Karpas-422 (cell line): ENCODE results near the gene RTN1. TPM values are rescaled to one million over a fixed set of nuclear protein-coding genes. Genes with fewer than 3 reads are reported as not detected.

Experiments
- DNase-seq: peaks from one replicate; pipeline ENCODE4 v3.0.0-alpha.2; 2015
- H2AFZ ChIP-seq: fragments of 200-600 bp; sonication (generic); 2 replicates; pipeline ENCODE4 v1.6.1; 2014; ENCODE audit warnings: antibody characterized with exemption, low read length, mixed read lengths
- H3K27ac ChIP-seq: fragments of 200-600 bp; sonication (generic); 2 replicates; pipeline ENCODE4 v1.5.1; 2014; ENCODE audit warnings: mild to moderate bottlenecking, low read length, moderate library complexity
- H3K27me3 ChIP-seq: fragments of 200-600 bp; sonication (generic); 2 replicates; pipeline ENCODE4 v1.6.1; 2014; ENCODE audit warnings: low read length, mixed read lengths
- H3K36me3 ChIP-seq: fragments of 200-600 bp; sonication (generic); 2 replicates; pipeline ENCODE4 v1.6.1; 2014; ENCODE audit warnings: low read length, mixed read lengths; ENCODE audit not compliant: insufficient read depth
- H3K4me1 ChIP-seq: fragments of 200-600 bp; sonication (generic); 2 replicates; pipeline ENCODE4 v1.6.1; 2014; ENCODE audit warnings: mild to moderate bottlenecking, low read length, mixed read lengths
- H3K4me2 ChIP-seq: fragments of 200-600 bp; sonication (generic); 2 replicates; pipeline ENCODE4 v1.6.1; 2014; ENCODE audit warnings: low read length, low read depth, mild to moderate bottlenecking; ENCODE audit not compliant: poor library complexity, severe bottlenecking
- H3K4me3 ChIP-seq: fragments of 200-600 bp; sonication (generic); 2 replicates; pipeline ENCODE4 v1.5.1; 2014; ENCODE audit warnings: mild to moderate bottlenecking, antibody characterized with exemption, low read length, mixed read lengths
- H3K79me2 ChIP-seq: fragments of 200-600 bp; sonication (generic); 2 replicates; pipeline ENCODE4 v1.6.1; 2014; ENCODE audit warnings: mild to moderate bottlenecking, low read length, mixed read lengths
- H3K9ac ChIP-seq: fragments of 200-600 bp; sonication (generic); 2 replicates; pipeline ENCODE4 v1.6.0; 2014; ENCODE audit warnings: low read length
- H3K9me2 ChIP-seq: fragments of 200-600 bp; sonication (generic), shearing (Covaris generic); replicated peaks from 2 replicates; pipeline ENCODE4 v1.6.0; 2014; ENCODE audit warnings: mild to moderate bottlenecking, low read length, moderate library complexity; ENCODE audit not compliant: insufficient read depth
- H3K9me3 ChIP-seq: fragments of 300-700, 200-600 bp; sonication (generic); 2 replicates; pipeline ENCODE4 v1.6.1; 2014; ENCODE audit warnings: low read length, mixed read lengths
- H4K20me1 ChIP-seq: fragments of 200-600 bp; sonication (generic); 2 replicates; pipeline ENCODE4 v1.6.1; 2014; ENCODE audit warnings: mild to moderate bottlenecking, antibody characterized with exemption, low read length, low read depth; ENCODE audit not compliant: insufficient read depth
- total RNA-seq: library from RNA; depleted of rRNA; stranded (reverse); fragments of >200 nt; shearing (Covaris generic); gene quantifications from 2 replicates; pipeline ENCODE4 v1.2.3, GENCODE V29; 2014; ENCODE audit warnings: low replicate concordance; rRNA removed

The RTN1 gene, protein sequence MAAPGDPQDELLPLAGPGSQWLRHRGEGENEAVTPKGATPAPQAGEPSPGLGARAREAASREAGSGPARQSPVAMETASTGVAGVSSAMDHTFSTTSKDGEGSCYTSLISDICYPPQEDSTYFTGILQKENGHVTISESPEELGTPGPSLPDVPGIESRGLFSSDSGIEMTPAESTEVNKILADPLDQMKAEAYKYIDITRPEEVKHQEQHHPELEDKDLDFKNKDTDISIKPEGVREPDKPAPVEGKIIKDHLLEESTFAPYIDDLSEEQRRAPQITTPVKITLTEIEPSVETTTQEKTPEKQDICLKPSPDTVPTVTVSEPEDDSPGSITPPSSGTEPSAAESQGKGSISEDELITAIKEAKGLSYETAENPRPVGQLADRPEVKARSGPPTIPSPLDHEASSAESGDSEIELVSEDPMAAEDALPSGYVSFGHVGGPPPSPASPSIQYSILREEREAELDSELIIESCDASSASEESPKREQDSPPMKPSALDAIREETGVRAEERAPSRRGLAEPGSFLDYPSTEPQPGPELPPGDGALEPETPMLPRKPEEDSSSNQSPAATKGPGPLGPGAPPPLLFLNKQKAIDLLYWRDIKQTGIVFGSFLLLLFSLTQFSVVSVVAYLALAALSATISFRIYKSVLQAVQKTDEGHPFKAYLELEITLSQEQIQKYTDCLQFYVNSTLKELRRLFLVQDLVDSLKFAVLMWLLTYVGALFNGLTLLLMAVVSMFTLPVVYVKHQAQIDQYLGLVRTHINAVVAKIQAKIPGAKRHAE
- 0.32 TPM in 1 of 2 replicates, not detected in the other for total RNA-seq

DNA sequence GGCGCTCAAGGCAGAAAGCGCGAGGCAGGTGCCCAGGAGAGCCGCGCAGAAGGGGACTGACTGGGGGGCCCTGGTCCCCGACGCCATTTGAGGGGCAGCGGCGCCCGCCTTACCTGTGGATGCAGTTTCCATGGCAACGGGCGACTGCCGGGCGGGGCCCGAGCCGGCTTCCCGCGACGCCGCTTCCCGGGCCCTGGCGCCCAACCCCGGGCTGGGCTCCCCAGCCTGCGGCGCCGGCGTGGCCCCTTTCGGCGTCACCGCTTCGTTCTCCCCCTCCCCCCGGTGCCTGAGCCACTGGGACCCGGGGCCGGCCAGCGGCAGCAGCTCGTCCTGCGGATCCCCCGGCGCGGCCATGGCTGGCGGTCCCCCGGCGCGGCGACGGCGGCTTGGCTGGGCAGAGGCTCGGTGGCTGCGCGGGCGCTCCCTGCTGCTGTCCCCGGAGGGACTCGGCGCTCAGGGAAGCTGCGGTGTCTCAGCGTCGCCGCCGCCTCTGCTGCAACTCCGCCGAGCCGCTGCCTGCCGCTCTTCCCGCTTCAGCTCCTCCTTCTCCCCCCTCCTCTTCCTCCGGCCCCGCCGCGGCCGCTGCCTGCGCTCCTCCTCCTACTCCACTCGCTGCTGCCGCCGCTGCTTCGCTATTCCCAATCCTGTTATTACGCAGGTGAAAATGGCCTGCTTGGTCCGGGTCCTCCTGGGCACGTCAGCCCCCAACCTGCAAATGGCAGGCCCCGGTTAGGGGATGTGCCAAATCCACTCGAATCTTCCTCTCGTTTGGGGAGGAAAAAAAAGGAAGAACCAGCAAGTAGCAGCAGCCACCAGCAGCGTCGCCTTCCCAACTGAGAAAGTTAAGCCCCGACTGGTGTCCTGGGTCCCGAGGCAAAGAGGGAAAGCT is at the start of gene RTN1:
Gene RTN1, minus strand, starts transcription at position 500 of the 889 bp plus-strand sequence. Its CDS starts 146 bp downstream, at position 354.
- peak within 1 kb of the TSS; percentile 88 for H3K4me2 ChIP-seq
- H3K27me3 ChIP-seq = 0 out of 2 replicates have a peak, but pooled peaks cover 3% of the 10 kb centered on the region
- no peaks in the 10 kb centered on the region for H3K79me2 ChIP-seq
- H4K20me1 ChIP-seq = no peaks in the 10 kb centered on the region
- peak within 1 kb of the TSS; percentile 89 for H2AFZ ChIP-seq
- no peaks in the 10 kb centered on the region for H3K9me2 ChIP-seq
- H3K4me1 ChIP-seq = peaks cover 15% of the 10 kb centered on the region
- H3K9me3 ChIP-seq = no peaks in the 10 kb centered on the region
- peak within 1 kb of the TSS; percentile 54 for H3K9ac ChIP-seq
- H3K36me3 ChIP-seq = no peaks in the 10 kb centered on the region
- no peak within 1 kb of the TSS for H3K27ac ChIP-seq
- peak within 1 kb of the TSS; percentile 64 for H3K4me3 ChIP-seq
- DNase-seq = peak; percentile 57

DNA sequence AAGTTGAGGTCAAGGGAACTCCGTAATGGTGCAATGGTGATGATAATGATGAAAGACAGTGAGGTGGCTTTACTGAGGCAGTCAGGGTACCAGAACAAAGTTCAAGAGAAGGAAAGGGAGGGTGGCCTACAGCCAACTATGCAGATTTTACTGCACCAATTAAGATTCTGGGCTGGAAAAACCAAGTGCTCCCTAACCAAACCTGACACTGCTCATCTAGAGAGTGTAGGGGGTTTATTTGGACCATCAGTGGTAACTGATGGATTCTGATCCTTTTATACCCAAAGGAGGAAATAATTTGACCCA is 49.8 kb upstream of the RTN1 start:
- Histone ChIP-seq H3K4me2 (peak overlapping the region; percentile 85), H3K4me1 (peaks cover 9% of the 10 kb centered on the region), H3K9me3 (no peaks in the 10 kb centered on the region), H3K9me2 (no peaks in the 10 kb centered on the region), H3K4me3 (no peak overlapping the region), H3K27ac (no peak overlapping the region), H4K20me1 (no peaks in the 10 kb centered on the region), H3K27me3 (peaks cover 5% of the 10 kb centered on the region; the same call in 1 of the 2 replicates), H3K79me2 (no peaks in the 10 kb centered on the region), H3K36me3 (no peaks in the 10 kb centered on the region), H3K9ac (no peak overlapping the region), H2AFZ (no peak overlapping the region)
- DNase-seq = no peak

DNA sequence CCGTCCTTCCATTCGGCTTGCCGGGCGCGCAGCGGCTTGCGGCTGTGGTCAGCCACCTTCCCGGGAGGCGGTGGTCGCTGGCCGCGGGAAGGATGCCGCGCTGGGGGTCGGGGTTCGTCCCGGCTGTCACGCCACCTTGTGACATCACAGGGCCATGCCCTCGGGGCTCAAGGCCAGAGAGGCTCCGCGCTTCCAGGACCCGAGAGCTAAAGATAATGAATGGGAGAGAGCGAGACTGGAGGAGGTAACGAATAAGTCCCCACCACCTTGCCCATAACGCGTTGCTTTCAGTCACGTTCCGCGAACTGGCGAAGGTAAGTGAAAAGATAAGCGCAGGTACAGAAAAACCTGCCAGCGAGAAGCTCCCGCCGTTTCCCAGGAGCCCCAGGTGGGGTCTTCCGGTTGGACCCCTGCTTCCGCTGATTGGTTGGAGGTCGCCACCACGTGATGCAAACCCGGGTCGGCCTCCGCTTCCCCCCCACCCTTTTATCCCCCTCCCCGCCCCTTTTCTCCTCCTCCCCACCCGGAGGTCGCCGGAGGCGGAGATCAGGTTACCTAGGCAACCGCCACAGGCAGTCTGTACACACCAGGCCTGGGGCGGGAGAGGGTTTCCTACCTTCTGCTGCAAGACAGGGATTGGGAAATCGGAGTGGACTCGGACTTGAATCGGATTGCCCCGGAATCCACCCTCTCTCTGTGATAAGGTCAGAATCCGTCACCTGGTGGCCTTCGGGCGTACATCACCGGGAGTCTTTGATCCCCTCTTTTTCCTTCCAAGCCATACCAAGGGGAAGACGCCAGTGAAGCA is 49.2 kb upstream of the RTN1 start, which contains the start of gene LRRC9:
Gene LRRC9, plus strand, starts transcription at position 575 of the 808 bp plus-strand sequence.
- H4K20me1 ChIP-seq = no peaks in the 10 kb centered on the region
- peak within 1 kb of the TSS; percentile 91 for H2AFZ ChIP-seq
- peak within 1 kb of the TSS; percentile 59 for H3K9ac ChIP-seq
- peaks cover 5% of the 10 kb centered on the region; the same call in 1 of the 2 replicates for H3K27me3 ChIP-seq
- peak; percentile 61 for DNase-seq
- H3K9me3 ChIP-seq = no peaks in the 10 kb centered on the region
- H3K4me1 ChIP-seq = peaks cover 9% of the 10 kb centered on the region
- H3K4me3 ChIP-seq = peak within 1 kb of the TSS; percentile 73
- no peak within 1 kb of the TSS for H3K27ac ChIP-seq
- peak within 1 kb of the TSS; percentile 85 for H3K4me2 ChIP-seq
- H3K36me3 ChIP-seq = no peaks in the 10 kb centered on the region
- no peaks in the 10 kb centered on the region for H3K79me2 ChIP-seq
- H3K9me2 ChIP-seq = no peaks in the 10 kb centered on the region

DNA sequence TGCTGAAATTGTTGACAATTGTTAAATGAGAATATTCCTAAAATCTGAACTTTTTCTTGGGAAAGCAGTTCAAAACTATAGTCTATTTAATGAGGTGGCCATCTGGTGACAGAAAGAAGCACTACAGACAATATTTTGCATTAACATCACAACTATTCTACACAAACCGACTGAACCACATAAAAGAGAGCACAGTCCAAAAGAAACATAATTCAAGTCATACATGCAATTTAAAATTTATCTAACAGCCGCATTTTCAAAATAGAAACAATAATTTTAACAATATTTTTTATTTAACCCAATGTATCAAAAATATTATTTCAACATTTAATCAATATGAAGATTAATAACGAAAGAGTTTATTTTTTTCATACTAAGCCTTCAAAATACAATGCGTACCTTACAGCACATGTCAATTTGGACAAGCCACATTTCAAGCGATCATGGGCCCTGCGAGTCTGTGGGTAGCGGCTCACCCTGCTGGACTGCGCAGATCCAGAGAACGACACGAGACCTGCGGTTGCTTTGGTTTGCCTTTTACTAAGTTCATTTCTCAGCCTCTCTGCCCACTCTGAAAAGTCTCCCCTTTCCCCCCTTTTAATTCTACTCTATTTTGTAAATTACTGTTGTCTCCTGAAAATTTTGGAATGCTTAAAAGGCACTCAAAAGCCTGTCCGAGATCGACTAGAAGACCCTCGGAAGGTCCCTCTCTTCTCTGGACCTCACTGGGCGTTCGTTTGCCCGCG is 48.4 kb upstream of the RTN1 start:
- peak overlapping the region; percentile 85 for H3K4me2 ChIP-seq
- H3K9ac ChIP-seq = peak overlapping the region; percentile 59
- no peak for DNase-seq

DNA sequence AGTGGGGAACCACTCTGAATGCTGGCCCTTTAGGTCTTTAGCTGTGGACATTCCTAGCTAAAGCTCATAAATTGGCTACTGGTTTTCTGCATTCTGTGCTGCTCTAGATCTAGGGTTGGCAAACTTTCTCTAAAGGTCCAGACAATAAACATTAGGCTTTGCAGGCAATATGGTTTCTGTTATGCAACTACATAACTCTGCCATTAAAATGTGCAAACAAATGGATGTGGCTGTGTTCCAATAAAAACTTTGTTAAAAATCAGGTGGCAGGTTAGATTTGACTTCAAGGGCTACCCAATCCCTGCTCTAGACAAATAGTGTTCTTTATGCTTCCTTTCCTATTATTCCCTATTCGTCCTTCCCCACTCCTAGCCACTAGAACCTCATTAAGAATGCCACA is 42.6 kb upstream of the RTN1 start:
- H4K20me1 ChIP-seq = no peaks in the 10 kb centered on the region
- no peaks in the 10 kb centered on the region for H3K9me3 ChIP-seq
- H3K27me3 ChIP-seq = no peaks in the 10 kb centered on the region
- no peak for DNase-seq
- H3K4me3 ChIP-seq = no peak overlapping the region
- H3K9me2 ChIP-seq = no peaks in the 10 kb centered on the region
- H3K27ac ChIP-seq = no peak overlapping the region
- no peak overlapping the region for H3K4me2 ChIP-seq
- H3K36me3 ChIP-seq = no peaks in the 10 kb centered on the region
- H2AFZ ChIP-seq = no peak overlapping the region
- no peak overlapping the region for H3K9ac ChIP-seq
- H3K4me1 ChIP-seq = no peaks in the 10 kb centered on the region
- H3K79me2 ChIP-seq = no peaks in the 10 kb centered on the region

More for the DNA sequence above, 48.4 kb upstream of the RTN1 start:
- Histone ChIP-seq H3K27me3 (peaks cover 5% of the 10 kb centered on the region; the same call in 1 of the 2 replicates), H4K20me1 (no peaks in the 10 kb centered on the region), H3K9me3 (no peaks in the 10 kb centered on the region), H3K79me2 (no peaks in the 10 kb centered on the region), H3K36me3 (no peaks in the 10 kb centered on the region), H3K9me2 (no peaks in the 10 kb centered on the region), H3K27ac (no peak overlapping the region), H3K4me3 (peak overlapping the region; percentile 73), H2AFZ (peak overlapping the region; percentile 91), H3K4me1 (peaks cover 9% of the 10 kb centered on the region)

DNA sequence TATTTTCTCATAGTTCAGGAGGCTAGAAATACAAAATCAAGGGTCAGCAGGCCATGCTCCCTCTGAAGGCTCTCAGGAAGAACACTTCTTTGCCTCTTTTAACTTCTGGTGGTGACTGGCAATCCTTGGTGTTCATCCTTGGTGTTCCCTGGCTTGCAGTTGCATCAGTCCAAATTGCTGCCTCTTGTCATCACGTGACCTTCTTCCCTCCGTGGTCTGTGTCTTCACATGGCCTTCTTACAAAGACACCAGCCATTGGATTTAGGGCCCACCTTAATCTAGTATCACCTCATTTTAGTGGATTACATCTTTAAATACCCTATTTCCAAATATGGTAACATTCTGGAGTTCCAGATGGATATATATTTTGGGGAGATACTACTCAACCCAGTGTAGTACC is 41.9 kb upstream of the RTN1 start:
- Histone ChIP-seq H3K4me1 (no peaks in the 10 kb centered on the region), H3K4me3 (no peak overlapping the region), H3K4me2 (no peak overlapping the region), H3K79me2 (no peaks in the 10 kb centered on the region), H3K27ac (no peak overlapping the region), H4K20me1 (no peaks in the 10 kb centered on the region), H3K27me3 (no peaks in the 10 kb centered on the region), H3K9me3 (no peaks in the 10 kb centered on the region), H3K9me2 (no peaks in the 10 kb centered on the region), H3K9ac (no peak overlapping the region), H2AFZ (no peak overlapping the region), H3K36me3 (no peaks in the 10 kb centered on the region)
- DNase-seq = no peak

DNA sequence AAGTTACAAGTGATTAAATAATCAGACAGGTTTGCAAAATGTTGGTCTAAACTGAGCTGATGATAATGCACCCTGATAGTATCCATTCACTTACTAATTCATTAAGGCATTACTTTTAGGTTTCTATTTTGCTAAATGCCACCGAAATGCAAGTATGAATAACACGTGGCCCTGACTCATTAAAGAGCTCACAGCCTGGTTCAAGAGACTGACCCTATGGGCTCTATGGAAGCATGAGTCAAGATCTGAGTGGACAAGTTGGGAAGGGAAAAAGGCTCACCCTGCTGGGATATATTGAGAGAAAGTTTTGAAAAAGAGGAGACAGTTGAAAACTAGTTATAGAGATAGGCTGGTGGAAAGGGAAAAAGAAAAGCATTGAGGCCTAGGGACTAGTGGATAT is 34.6 kb upstream of the RTN1 start:
- Histone ChIP-seq H3K4me2 (no peak overlapping the region), H3K9ac (no peak overlapping the region), H3K36me3 (no peaks in the 10 kb centered on the region), H3K4me1 (no peaks in the 10 kb centered on the region), H2AFZ (no peak overlapping the region), H4K20me1 (no peaks in the 10 kb centered on the region), H3K9me3 (no peaks in the 10 kb centered on the region), H3K27me3 (0 out of 2 replicates have a peak, but pooled peaks cover 4% of the 10 kb centered on the region), H3K27ac (no peak overlapping the region), H3K79me2 (no peaks in the 10 kb centered on the region), H3K9me2 (no peaks in the 10 kb centered on the region), H3K4me3 (no peak overlapping the region)
- DNase-seq = no peak
